Right cardiac atrium (tissue), 5 donors: Measurements from ENCODE around the gene STAM. TPM values are rescaled to one million over a fixed set of nuclear protein-coding genes. Genes with fewer than 3 reads are reported as not detected.

ENCODE experiments used
- ATAC-seq, 2 donors: fragments of 200-7000 bp; cut with Tn5 transposase; one replicate each; pipeline versions ENCODE4 v1.8.0 to v1.9.1; 2020; ENCODE audit warnings: moderate library complexity in 2 of 2, mild to moderate bottlenecking in 1 of 2
- DNase-seq, 3 donors: peaks; one replicate each; pipeline ENCODE4 v3.0.0-alpha.2; 2020
- H3K27ac ChIP-seq: one replicate; pipeline ENCODE4 v1.5.1; 2013; ENCODE audit warnings: mild to moderate bottlenecking, low read length, control low read depth, moderate library complexity
- H3K27me3 ChIP-seq: one replicate; pipeline ENCODE4 v1.6.1; 2013; ENCODE audit not compliant: control insufficient read depth, insufficient read depth
- H3K4me1 ChIP-seq: one replicate; pipeline ENCODE4 v1.6.1; 2013; ENCODE audit warnings: low read length; ENCODE audit not compliant: control insufficient read depth, insufficient read depth
- H3K4me3 ChIP-seq: one replicate; pipeline ENCODE4 v1.5.1; 2013; ENCODE audit warnings: low read length, control low read depth
- H3K9me3 ChIP-seq: one replicate; pipeline ENCODE4 v1.6.1; 2013; ENCODE audit warnings: low read length; ENCODE audit not compliant: control insufficient read depth
- WGBS: extraction: QIAGEN DNeasy Blood & Tissue Kit; methylation state at CpG from one replicate; pipeline ENCODE4 v1.1.7; 2013; 5-methylcytosine and 5-hydroxymethylcytosine counted together
- intact Hi-C, 4 donors: fragments of 100-400 bp; cut with DNase I; formaldehyde crosslinking; loops; one replicate each; pipeline versions ENCODE4 v1.11.0 to v1.14.0; 2022 to 2023
- polyA plus RNA-seq: library from polyadenylated mRNA; stranded (reverse); fragments of 200-250 nt; gene quantifications from one replicate; pipeline ENCODE4 v1.2.3, GENCODE V29; 2013
- total RNA-seq, 4 donors: library from RNA; stranded (reverse); fragmentation: NEBNext Ultra II Directional; extraction: Animal tissue kit (Norgen Biotek cat#: 25700); gene quantifications; one replicate each; pipeline ENCODE4 v1.2.1, GENCODE V29; 2021
- donor health status: healthy with polysubstance abuse.
- donor health status: DM: no; HTN: yes; CAD: no.
- donor health status: DM: no; HTN: no; CAD: no.
- donor health status: DM: no; HTN: yes; CAD: no; lungs with severe emphysema.
- donor health status: DM: yes; HTN: yes; CAD: no.

The STAM gene
- total and polyA plus RNA-seq, 5 donors, result 16.8 to 37.9 (median 33.7) TPM

- intact Hi-C loops, result loop anchor here in 3 of 4 donors (5.0 kb wide), 1 partner anchor 137 kb away; no protein-coding TSS in a partner anchor
- H3K27ac ChIP-seq, result no peak overlapping the region
Observed at GRCh38 chr10:17744341-17744861, 100.5 kb downstream of the STAM start.

GRCh38 chr10:17747883-17748550 lies 104.1 kb downstream of the STAM start:
- Histone ChIP-seq H3K27me3 (no peaks in the 10 kb centered on the region), H3K9me3 (no peaks in the 10 kb centered on the region), H3K4me3 (no peak overlapping the region), H3K4me1 (no peaks in the 10 kb centered on the region), H3K27ac (no peak overlapping the region)
- intact Hi-C loops, result no loop called here
- WGBS, result 81% methylated on average over 10 of the region's 10 CpGs
- ATAC-seq, result peak in 1 of 2 donors; percentile 10
- DNase-seq, result no peak

More at GRCh38 chr10:17744341-17744861, 100.5 kb downstream of the STAM start:
- Histone ChIP-seq H3K4me1 (no peaks in the 10 kb centered on the region), H3K27me3 (no peaks in the 10 kb centered on the region), H3K4me3 (no peak overlapping the region), H3K9me3 (no peaks in the 10 kb centered on the region)
- DNase-seq (no peak), ATAC-seq (peak; percentile 42 to 46)
- 48% methylated on average over 6 of the region's 6 CpGs for WGBS

GRCh38 chr10:17749890-17750289 lies 105.9 kb downstream of the STAM start:
- H3K27ac ChIP-seq, result no peak overlapping the region
- WGBS, result 95% methylated on average over 8 of the region's 8 CpGs
- no peaks in the 10 kb centered on the region for H3K9me3 ChIP-seq
- no peaks in the 10 kb centered on the region for H3K27me3 ChIP-seq
- ATAC-seq (no peak), DNase-seq (no peak)
- no peaks in the 10 kb centered on the region for H3K4me1 ChIP-seq
- no peak overlapping the region for H3K4me3 ChIP-seq
- intact Hi-C loops, result no loop called here

- ATAC-seq (no peak), DNase-seq (no peak)
- H3K4me1 ChIP-seq, result no peaks in the 10 kb centered on the region
- WGBS, result 81% methylated on average over 9 of the region's 9 CpGs
- no peak within 1 kb of the TSS for H3K27ac ChIP-seq
- intact Hi-C loops, result no loop called here
- H3K9me3 ChIP-seq, result no peaks in the 10 kb centered on the region
- H3K4me3 ChIP-seq, result no peak within 1 kb of the TSS
- no peaks in the 10 kb centered on the region for H3K27me3 ChIP-seq
Observed at GRCh38 chr10:17751781-17752445, 108.0 kb downstream of the STAM start, which contains the start of gene TMEM236. Gene TMEM236 (plus strand): TSS chr10:17752201. CDS start chr10:17752296, 95 bp downstream.

GRCh38 chr10:17756557-17757217 lies 112.7 kb downstream of the STAM start:
- no peak overlapping the region for H3K4me3 ChIP-seq
- 58% methylated on average over 7 of the region's 7 CpGs for WGBS

GRCh38 chr10:17758200-17758599 lies 114.2 kb downstream of the STAM start:
- intact Hi-C loops, result no loop called here
- 86% methylated on average over 2 of the region's 2 CpGs for WGBS
- no peaks in the 10 kb centered on the region for H3K27me3 ChIP-seq
- DNase-seq (no peak), ATAC-seq (no peak)
- no peaks in the 10 kb centered on the region for H3K9me3 ChIP-seq
- H3K27ac ChIP-seq, result no peak overlapping the region
- H3K4me1 ChIP-seq, result no peaks in the 10 kb centered on the region
- no peak overlapping the region for H3K4me3 ChIP-seq

More at GRCh38 chr10:17756557-17757217, 112.7 kb downstream of the STAM start:
- no peaks in the 10 kb centered on the region for H3K9me3 ChIP-seq
- DNase-seq, result no peak
- H3K27ac ChIP-seq, result no peak overlapping the region
- intact Hi-C loops, result no loop called here
- H3K27me3 ChIP-seq, result no peaks in the 10 kb centered on the region
- H3K4me1 ChIP-seq, result no peaks in the 10 kb centered on the region
- peak; percentile 14 for ATAC-seq

- no peaks in the 10 kb centered on the region for H3K4me1 ChIP-seq
- no peaks in the 10 kb centered on the region for H3K9me3 ChIP-seq
- intact Hi-C loops, result no loop called here
- H3K27ac ChIP-seq, result no peak overlapping the region
- no peak for ATAC-seq
- no peaks in the 10 kb centered on the region for H3K27me3 ChIP-seq
- H3K4me3 ChIP-seq, result no peak overlapping the region
- DNase-seq, result no peak
Observed at GRCh38 chr10:17758896-17759295, 114.9 kb downstream of the STAM start.

- 67% methylated on average over 4 of the region's 4 CpGs for WGBS
- Histone ChIP-seq H3K4me3 (no peak overlapping the region), H3K4me1 (peaks cover 1% of the 10 kb centered on the region), H3K27ac (no peak overlapping the region), H3K27me3 (no peaks in the 10 kb centered on the region), H3K9me3 (no peaks in the 10 kb centered on the region)
- DNase-seq, result no peak
- intact Hi-C loops, result no loop called here
- ATAC-seq, result no peak
Observed at GRCh38 chr10:17764142-17764541, 120.2 kb downstream of the STAM start.

GRCh38 chr10:17765602-17766001 lies 121.7 kb downstream of the STAM start:
- no peaks in the 10 kb centered on the region for H3K9me3 ChIP-seq
- no peak for DNase-seq
- intact Hi-C loops, result no loop called here
- no peaks in the 10 kb centered on the region for H3K27me3 ChIP-seq
- ATAC-seq, result no peak
- no peak overlapping the region for H3K27ac ChIP-seq
- 52% methylated on average over 3 of the region's 3 CpGs for WGBS
- peaks cover 2% of the 10 kb centered on the region for H3K4me1 ChIP-seq
- no peak overlapping the region for H3K4me3 ChIP-seq
